GM12878 (cell line): Measurements from ENCODE around the gene G2E3. TPM values are rescaled to one million over a fixed set of nuclear protein-coding genes. Genes with fewer than 3 reads are reported as not detected.

ENCODE experiments used
- CUX1 ChIP-seq: IDR thresholded peaks from 2 replicates; pipeline ENCODE4 v1.6.1; 2012; ENCODE audit warnings: improper control_type of control experiment, low read depth, low read length; ENCODE audit not compliant: insufficient replicate concordance
- EP300 ChIP-seq, 2 experiments: fragments of 150-350 bp in 1 of 2; IDR thresholded peaks; 2 replicates each; pipeline ENCODE4 v1.6.1; 2011 to 2012; ENCODE audit warnings: low read depth in 2 of 2, low read length in 2 of 2, borderline replicate concordance in 1 of 2, improper control_type of control experiment in 1 of 2, inconsistent platforms in 1 of 2; ENCODE audit not compliant: control insufficient read depth in 1 of 2
- RBBP5 ChIP-seq: fragments of 200-600 bp; sonication (generic); conservative IDR thresholded peaks from 2 replicates; pipeline ENCODE4 v1.6.1; 2016
- ZNF217 ChIP-seq: fragments of 450-650 bp; IDR thresholded peaks from 2 replicates; pipeline ENCODE4 v1.6.1; 2017; ENCODE audit warnings: antibody characterized with exemption, mild to moderate bottlenecking
- polyA plus RNA-seq, 11 experiments: library from polyadenylated mRNA; depleted of rRNA in 4 of 11; unstranded in 6 of 11; stranded (reverse) in 5 of 11; fragments of >200 nt; fragmentation: Nextera tagmentation in 4 of 11; fragmentation: Illumina TruSeq in 1 of 11; extraction: Ambion mirVana in 4 of 11; extraction: Trizol in 1 of 11; gene quantifications; 1 replicate in 1 of 11; 2 replicates in 10 of 11; pipeline versions ENCODE4 v1.2.1 to v1.2.3, GENCODE V29; 2011 to 2016; ENCODE audit warnings: inconsistent platforms in 2 of 11, missing spikeins in 2 of 11, low read depth in 1 of 11
- total RNA-seq, 4 experiments: library from RNA; depleted of rRNA in 3 of 4; stranded (reverse); fragments of >200 nt in 3 of 4; fragmentation: Illumina TruSeq in 1 of 4; extraction: Trizol in 1 of 4; gene quantifications; 2 replicates each; pipeline versions ENCODE4 v1.2.1 to v1.2.3, GENCODE V29; 2013 to 2021
- TF ChIP-seq, protein P1 (sequence below): fragments of 450-650 bp; formaldehyde crosslinking; IDR thresholded peaks from 2 replicates; pipeline ENCODE4 v1.5.0; 2022; ENCODE audit warnings: mild to moderate bottlenecking, missing genetic modification characterization
- TF ChIP-seq, protein P2 (sequence below): fragments of 450-650 bp; IDR thresholded peaks from 2 replicates; pipeline ENCODE4 v1.6.1; 2017; ENCODE audit warnings: borderline replicate concordance

Gene G2E3
- total and polyA plus RNA-seq, 10 of the 15 experiments (the other 5 are each of a cell fraction or from before 2014, with no cell fraction given) = 10.0 to 38.0 (median 21.1) TPM

DNA sequence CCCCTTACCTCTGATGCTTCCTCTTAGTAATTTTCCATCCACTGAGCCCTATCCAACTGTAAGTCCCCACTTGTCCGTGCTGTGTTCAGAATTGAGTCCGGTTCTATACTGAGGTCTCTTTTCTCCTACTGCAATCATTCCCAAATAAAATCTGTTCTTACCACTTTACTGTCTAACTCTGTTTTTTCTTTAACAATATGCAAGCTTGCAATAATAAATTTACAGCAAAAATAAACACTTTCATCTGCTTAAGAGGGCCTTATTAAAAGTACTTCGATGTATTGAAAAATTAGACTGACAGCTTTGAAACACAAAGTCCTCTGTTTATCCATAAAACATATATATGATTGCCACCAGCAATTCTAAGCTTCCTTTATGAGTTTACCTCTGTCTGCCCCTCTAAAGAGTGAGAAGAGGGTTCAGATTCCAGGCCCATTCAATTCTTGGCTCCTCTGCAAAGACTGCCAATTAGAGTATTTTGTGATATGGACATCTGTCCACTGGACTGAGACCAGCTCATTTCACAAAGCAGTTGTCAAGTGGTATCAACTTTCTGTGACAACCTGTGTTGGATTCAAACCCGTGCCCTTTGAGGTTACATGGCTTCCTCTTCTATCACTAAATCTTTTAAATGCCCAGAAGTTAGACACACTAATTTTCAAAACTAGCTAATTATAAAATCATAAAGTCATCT, 39.9 kb upstream of the G2E3 start (continued):
- TF ChIP-seq, protein P1, sequence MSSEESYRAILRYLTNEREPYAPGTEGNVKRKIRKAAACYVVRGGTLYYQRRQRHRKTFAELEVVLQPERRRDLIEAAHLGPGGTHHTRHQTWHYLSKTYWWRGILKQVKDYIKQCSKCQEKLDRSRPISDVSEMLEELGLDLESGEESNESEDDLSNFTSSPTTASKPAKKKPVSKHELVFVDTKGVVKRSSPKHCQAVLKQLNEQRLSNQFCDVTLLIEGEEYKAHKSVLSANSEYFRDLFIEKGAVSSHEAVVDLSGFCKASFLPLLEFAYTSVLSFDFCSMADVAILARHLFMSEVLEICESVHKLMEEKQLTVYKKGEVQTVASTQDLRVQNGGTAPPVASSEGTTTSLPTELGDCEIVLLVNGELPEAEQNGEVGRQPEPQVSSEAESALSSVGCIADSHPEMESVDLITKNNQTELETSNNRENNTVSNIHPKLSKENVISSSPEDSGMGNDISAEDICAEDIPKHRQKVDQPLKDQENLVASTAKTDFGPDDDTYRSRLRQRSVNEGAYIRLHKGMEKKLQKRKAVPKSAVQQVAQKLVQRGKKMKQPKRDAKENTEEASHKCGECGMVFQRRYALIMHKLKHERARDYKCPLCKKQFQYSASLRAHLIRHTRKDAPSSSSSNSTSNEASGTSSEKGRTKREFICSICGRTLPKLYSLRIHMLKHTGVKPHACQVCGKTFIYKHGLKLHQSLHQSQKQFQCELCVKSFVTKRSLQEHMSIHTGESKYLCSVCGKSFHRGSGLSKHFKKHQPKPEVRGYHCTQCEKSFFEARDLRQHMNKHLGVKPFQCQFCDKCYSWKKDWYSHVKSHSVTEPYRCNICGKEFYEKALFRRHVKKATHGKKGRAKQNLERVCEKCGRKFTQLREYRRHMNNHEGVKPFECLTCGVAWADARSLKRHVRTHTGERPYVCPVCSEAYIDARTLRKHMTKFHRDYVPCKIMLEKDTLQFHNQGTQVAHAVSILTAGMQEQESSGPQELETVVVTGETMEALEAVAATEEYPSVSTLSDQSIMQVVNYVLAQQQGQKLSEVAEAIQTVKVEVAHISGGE (CRISPR knock-in tag) = no peak
- TF ChIP-seq, protein P2, sequence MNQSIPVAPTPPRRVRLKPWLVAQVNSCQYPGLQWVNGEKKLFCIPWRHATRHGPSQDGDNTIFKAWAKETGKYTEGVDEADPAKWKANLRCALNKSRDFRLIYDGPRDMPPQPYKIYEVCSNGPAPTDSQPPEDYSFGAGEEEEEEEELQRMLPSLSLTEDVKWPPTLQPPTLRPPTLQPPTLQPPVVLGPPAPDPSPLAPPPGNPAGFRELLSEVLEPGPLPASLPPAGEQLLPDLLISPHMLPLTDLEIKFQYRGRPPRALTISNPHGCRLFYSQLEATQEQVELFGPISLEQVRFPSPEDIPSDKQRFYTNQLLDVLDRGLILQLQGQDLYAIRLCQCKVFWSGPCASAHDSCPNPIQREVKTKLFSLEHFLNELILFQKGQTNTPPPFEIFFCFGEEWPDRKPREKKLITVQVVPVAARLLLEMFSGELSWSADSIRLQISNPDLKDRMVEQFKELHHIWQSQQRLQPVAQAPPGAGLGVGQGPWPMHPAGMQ = no peak
- no peak for TF ChIP-seq CUX1
- no peak for TF ChIP-seq ZNF217
- no peak for TF ChIP-seq RBBP5
- TF ChIP-seq EP300 (IDR thresholded peaks at IDR 0.05; ENCODE audit: borderline replicate concordance in 1 of 2, control insufficient read depth in 1 of 2, low read depth in 2 of 2, low read length in 2 of 2) = no peak
- TF ChIP-seq, all 136 proteins: peak for 0
